Chondrocyte (in vitro differentiated cells): ENCODE data around the gene NAP1L1. TPM values are rescaled to one million over a fixed set of nuclear protein-coding genes. Genes with fewer than 3 reads are reported as not detected.

Source experiments
- DNase-seq: peaks from one replicate; pipeline ENCODE4 v3.0.0; 2021; ENCODE audit warnings: mixed read lengths, low spot score
- H3K27ac Mint-ChIP-seq: one replicate; pipeline ENCODE4 v1.8.0; 2021; ENCODE audit warnings: mild to moderate bottlenecking, moderate library complexity, mixed read lengths; ENCODE audit not compliant: unreplicated experiment
- H3K27me3 Mint-ChIP-seq: 2 replicates; pipeline ENCODE4 v1.8.0; 2021; ENCODE audit warnings: low read depth, mixed read lengths
- H3K36me3 Mint-ChIP-seq: 2 replicates; pipeline ENCODE4 v1.8.0; 2021; ENCODE audit warnings: low read depth, mixed read lengths
- H3K4me1 Mint-ChIP-seq: 2 replicates; pipeline ENCODE4 v1.8.0; 2021; ENCODE audit warnings: low read depth, mild to moderate bottlenecking, mixed read lengths
- H3K4me3 Mint-ChIP-seq: one replicate; pipeline ENCODE4 v1.8.0; 2021; ENCODE audit warnings: mild to moderate bottlenecking, moderate library complexity, mixed read lengths; ENCODE audit not compliant: unreplicated experiment
- H3K9me3 Mint-ChIP-seq: 2 replicates; pipeline ENCODE4 v1.8.0; 2021; ENCODE audit warnings: low read depth, mixed read lengths
- total RNA-seq: library from RNA; stranded (reverse); gene quantifications from 3 replicates; pipeline ENCODE4 v1.2.1, GENCODE V29; 2021
- TF ChIP-seq, protein P1 (sequence below): fragments of 200-600 bp; sonication (generic); IDR thresholded peaks from 2 replicates; pipeline ENCODE4 v1.5.0; 2021; ENCODE audit warnings: antibody characterized with exemption, mild to moderate bottlenecking, moderate library complexity

NAP1L1 gene
- total RNA-seq, 1 donor from 2014 or later, result 386 TPM

DNA sequence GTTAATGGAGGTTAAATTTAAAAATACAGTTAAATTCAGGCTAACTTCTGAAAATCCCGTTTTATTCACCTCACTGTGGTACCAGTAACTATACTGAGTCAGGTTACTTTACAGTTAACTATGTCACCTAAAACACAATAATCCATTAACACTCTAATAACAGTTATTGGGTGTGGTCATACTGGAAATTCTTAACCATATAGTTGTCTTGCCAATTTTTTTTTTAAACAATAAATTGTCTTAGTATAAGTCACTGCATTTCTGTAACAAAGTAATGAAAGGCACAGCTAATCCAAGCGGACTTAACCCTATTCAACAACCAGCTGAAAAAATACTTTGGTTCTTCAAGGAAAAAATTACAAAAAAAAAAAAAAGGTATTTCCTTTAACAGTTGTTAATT, 36.7 kb downstream of the NAP1L1 start:
- no peak for DNase-seq
- TF ChIP-seq, protein P1, sequence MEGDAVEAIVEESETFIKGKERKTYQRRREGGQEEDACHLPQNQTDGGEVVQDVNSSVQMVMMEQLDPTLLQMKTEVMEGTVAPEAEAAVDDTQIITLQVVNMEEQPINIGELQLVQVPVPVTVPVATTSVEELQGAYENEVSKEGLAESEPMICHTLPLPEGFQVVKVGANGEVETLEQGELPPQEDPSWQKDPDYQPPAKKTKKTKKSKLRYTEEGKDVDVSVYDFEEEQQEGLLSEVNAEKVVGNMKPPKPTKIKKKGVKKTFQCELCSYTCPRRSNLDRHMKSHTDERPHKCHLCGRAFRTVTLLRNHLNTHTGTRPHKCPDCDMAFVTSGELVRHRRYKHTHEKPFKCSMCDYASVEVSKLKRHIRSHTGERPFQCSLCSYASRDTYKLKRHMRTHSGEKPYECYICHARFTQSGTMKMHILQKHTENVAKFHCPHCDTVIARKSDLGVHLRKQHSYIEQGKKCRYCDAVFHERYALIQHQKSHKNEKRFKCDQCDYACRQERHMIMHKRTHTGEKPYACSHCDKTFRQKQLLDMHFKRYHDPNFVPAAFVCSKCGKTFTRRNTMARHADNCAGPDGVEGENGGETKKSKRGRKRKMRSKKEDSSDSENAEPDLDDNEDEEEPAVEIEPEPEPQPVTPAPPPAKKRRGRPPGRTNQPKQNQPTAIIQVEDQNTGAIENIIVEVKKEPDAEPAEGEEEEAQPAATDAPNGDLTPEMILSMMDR, result no peak
- peaks cover 34% of the 10 kb centered on the region for H3K36me3 Mint-ChIP-seq
- H3K4me1 Mint-ChIP-seq, result peaks cover 8% of the 10 kb centered on the region
- H3K4me3 Mint-ChIP-seq, result no peak overlapping the region
- no peaks in the 10 kb centered on the region for H3K9me3 Mint-ChIP-seq
- no peaks in the 10 kb centered on the region for H3K27me3 Mint-ChIP-seq
- no peak overlapping the region for H3K27ac Mint-ChIP-seq

DNA sequence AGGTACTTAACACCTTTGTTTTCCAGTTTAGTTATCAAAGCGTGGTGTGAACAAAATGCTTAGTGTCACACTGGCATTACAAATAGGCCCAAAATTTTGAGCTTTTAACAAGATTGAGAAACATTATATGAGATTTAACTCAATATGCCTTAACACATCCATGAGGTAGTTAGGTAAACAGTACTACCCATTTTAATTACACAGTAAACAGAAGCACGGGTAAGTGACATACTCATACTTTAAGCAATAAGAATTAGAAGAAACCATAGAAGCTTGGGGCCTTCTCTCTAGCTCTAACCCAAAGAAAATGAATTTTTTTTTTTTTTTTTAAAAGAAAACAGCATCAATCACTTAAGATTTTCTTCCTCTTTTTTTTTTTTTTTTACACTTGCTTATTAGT, 37.4 kb downstream of the NAP1L1 start:
- no peak overlapping the region for H3K4me3 Mint-ChIP-seq
- DNase-seq, result no peak
- H3K27ac Mint-ChIP-seq, result no peak overlapping the region
- TF ChIP-seq, protein P1, result no peak
- peaks cover 29% of the 10 kb centered on the region for H3K36me3 Mint-ChIP-seq
- peaks cover 8% of the 10 kb centered on the region for H3K4me1 Mint-ChIP-seq
- no peaks in the 10 kb centered on the region for H3K27me3 Mint-ChIP-seq
- H3K9me3 Mint-ChIP-seq, result no peaks in the 10 kb centered on the region

DNA sequence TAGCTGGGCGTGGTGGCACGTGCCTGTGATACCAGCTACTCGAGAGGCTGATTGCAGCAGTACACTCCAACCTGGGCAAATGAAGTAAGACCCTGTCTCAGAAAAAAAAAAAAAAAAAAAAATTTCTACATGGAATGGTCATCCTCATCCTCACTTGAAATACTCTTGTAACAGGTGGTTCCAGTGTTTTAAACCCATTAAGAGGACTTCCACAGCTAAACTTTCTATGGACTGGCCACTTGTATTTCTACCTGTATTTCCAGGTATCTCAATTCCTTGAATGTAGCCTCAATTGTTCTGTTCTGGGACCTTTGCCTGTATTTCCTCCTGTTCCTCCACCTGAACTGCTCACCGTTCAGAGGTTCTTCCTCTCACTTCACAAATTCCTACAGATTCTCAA, 41.1 kb downstream of the NAP1L1 start:
- Mint-ChIP-seq H3K27me3 (no peaks in the 10 kb centered on the region), H3K36me3 (peaks cover 15% of the 10 kb centered on the region), H3K9me3 (no peaks in the 10 kb centered on the region), H3K4me1 (peaks cover 21% of the 10 kb centered on the region), H3K27ac (no peak overlapping the region), H3K4me3 (no peak overlapping the region)
- TF ChIP-seq, protein P1, result no peak
- DNase-seq, result no peak

DNA sequence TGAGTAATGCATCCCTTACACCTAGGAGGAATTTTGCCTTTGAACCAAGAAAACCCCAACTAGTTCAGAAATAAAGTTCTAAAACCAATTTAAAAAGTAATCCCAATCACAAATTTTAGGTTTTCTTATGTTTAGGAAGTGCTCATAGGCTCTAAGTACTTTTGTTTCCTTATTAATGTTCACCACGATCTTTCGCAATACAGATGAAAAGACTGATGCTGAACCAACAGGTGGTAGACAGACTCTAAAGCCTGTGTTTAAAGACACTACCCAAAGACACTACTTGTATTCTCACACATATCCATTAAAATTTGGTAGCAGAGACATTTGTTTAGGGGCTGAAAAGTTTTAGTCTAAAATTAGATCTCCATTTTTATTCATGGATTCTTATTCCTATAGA, 42.3 kb downstream of the NAP1L1 start:
- DNase-seq, result no peak
- Mint-ChIP-seq H3K27me3 (no peaks in the 10 kb centered on the region), H3K9me3 (no peaks in the 10 kb centered on the region), H3K4me3 (no peak overlapping the region), H3K27ac (no peak overlapping the region), H3K36me3 (peaks cover 15% of the 10 kb centered on the region), H3K4me1 (peaks cover 32% of the 10 kb centered on the region)
- TF ChIP-seq, protein P1, result no peak

DNA sequence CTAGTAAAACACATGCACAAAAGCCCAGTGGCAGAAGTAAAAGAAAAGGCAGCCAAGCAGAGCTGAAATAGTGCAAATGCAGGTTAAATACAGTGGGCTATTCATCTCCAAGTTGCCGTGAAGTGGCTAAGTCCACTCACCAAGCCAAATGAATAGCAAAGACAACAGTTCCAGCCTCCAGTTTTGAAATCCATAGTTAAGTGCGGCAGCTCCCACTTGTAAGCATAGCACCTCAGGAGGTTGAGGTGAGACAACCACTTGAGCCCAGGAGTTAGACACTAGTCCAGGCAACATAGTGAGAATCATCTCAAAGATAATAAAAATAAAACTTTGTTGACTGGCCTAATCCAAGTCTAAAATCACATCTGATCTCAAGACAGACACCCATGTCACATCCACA, 43.1 kb downstream of the NAP1L1 start:
- no peak overlapping the region for H3K27ac Mint-ChIP-seq
- H3K4me3 Mint-ChIP-seq, result no peak overlapping the region
- peaks cover 10% of the 10 kb centered on the region for H3K36me3 Mint-ChIP-seq
- H3K27me3 Mint-ChIP-seq, result no peaks in the 10 kb centered on the region
- H3K9me3 Mint-ChIP-seq, result no peaks in the 10 kb centered on the region
- H3K4me1 Mint-ChIP-seq, result peaks cover 27% of the 10 kb centered on the region
- TF ChIP-seq, protein P1, result no peak
- no peak for DNase-seq
